ENCODE results near the gene SPARCL1. TPM values are rescaled to one million over a fixed set of nuclear protein-coding genes. Genes with fewer than 3 reads are reported as not detected.

The SPARCL1 gene
- polyA plus RNA-seq, 3 donors: not detected

- intact Hi-C loops (cut with micrococcal nuclease): no loop called here
- Histone ChIP-seq H3K4me1 (ENCODE audit: control insufficient read depth in 1 of 2, insufficient read depth in 2 of 2, low read length in 2 of 2) (no peaks in the 10 kb centered on the region), H3K4me3 (replicated peaks in 1 of 3; ENCODE audit: low read depth in 2 of 3, low read length in 3 of 3) (no peak overlapping the region), H3K9ac (ENCODE audit: insufficient read depth, low read length, poor library complexity, severe bottlenecking) (no peak overlapping the region), H4K20me1 (ENCODE audit: insufficient read depth, low read length) (no peaks in the 10 kb centered on the region), H3K4me2 (replicated peaks; ENCODE audit: extremely low read depth, low read length, poor library complexity, severe bottlenecking) (no peak overlapping the region), H3K27ac (ENCODE audit: low read depth in 1 of 2, low read length in 2 of 2) (no peak overlapping the region), H3K79me2 (ENCODE audit: insufficient read depth, low read length) (no peaks in the 10 kb centered on the region), H3K9me3 (replicated peaks in 1 of 2; ENCODE audit: control insufficient read depth in 1 of 2, insufficient read depth in 1 of 2, low read length in 2 of 2) (no peaks in the 10 kb centered on the region), H2AFZ (ENCODE audit: insufficient read depth, low read depth, low read length, poor library complexity, severe bottlenecking) (no peak overlapping the region), H3K27me3 (ENCODE audit: control insufficient read depth in 2 of 2, insufficient read depth in 2 of 2, low read length in 2 of 2) (no peaks in the 10 kb centered on the region), H3K36me3 (replicated peaks in 1 of 2; ENCODE audit: control insufficient read depth in 1 of 2, insufficient read depth in 2 of 2, low read length in 2 of 2) (no peaks in the 10 kb centered on the region)
- no peak for DNase-seq
- Mint-ChIP-seq H3K4me3 (no peak overlapping the region), H3K4me1 (no peaks in the 10 kb centered on the region), H3K27me3 (ENCODE audit: low read depth in 3 of 3) (peaks cover 0 to 2% (median 2%) of the 10 kb centered on the region in 3 donors), H3K9me3 (peaks cover 2 to 5% (median 3%) of the 10 kb centered on the region in 7 donors), H3K27ac (no peak overlapping the region), H3K36me3 (no peaks in the 10 kb centered on the region)
- TF ChIP-seq CTCF (IDR thresholded peaks at IDR 0.05): no peak
- 90% methylated on average over 1 of the region's 6 CpGs for WGBS (ENCODE audit: insufficient coverage)
Observed at GRCh38 chr4:87541956-87542709, 13.0 kb upstream of the SPARCL1 start.

- Mint-ChIP-seq H3K36me3 (no peaks in the 10 kb centered on the region), H3K27me3 (ENCODE audit: low read depth in 3 of 3) (peaks cover 0 to 2% (median 2%) of the 10 kb centered on the region in 3 donors), H3K9me3 (peaks cover 2 to 7% (median 4%) of the 10 kb centered on the region in 7 donors), H3K27ac (no peak overlapping the region), H3K4me3 (no peak overlapping the region), H3K4me1 (no peaks in the 10 kb centered on the region)
- H3K9ac ChIP-seq (ENCODE audit: insufficient read depth, low read length, poor library complexity, severe bottlenecking): no peak overlapping the region
- no peak overlapping the region for H3K4me2 ChIP-seq (replicated peaks; ENCODE audit: extremely low read depth, low read length, poor library complexity, severe bottlenecking)
- no peaks in the 10 kb centered on the region for H4K20me1 ChIP-seq (ENCODE audit: insufficient read depth, low read length)
- DNase-seq: no peak
- H2AFZ ChIP-seq (ENCODE audit: insufficient read depth, low read depth, low read length, poor library complexity, severe bottlenecking): no peak overlapping the region
- no peak overlapping the region for H3K27ac ChIP-seq (ENCODE audit: low read depth in 1 of 2, low read length in 2 of 2)
- H3K36me3 ChIP-seq (replicated peaks in 1 of 2; ENCODE audit: control insufficient read depth in 1 of 2, insufficient read depth in 2 of 2, low read length in 2 of 2): no peaks in the 10 kb centered on the region
- no peak for TF ChIP-seq CTCF (IDR thresholded peaks at IDR 0.05)
- no peak overlapping the region for H3K4me3 ChIP-seq (replicated peaks in 1 of 3; ENCODE audit: low read depth in 2 of 3, low read length in 3 of 3)
- no peaks in the 10 kb centered on the region for H3K79me2 ChIP-seq (ENCODE audit: insufficient read depth, low read length)
- no peaks in the 10 kb centered on the region for H3K27me3 ChIP-seq (ENCODE audit: control insufficient read depth in 2 of 2, insufficient read depth in 2 of 2, low read length in 2 of 2)
- H3K9me3 ChIP-seq (replicated peaks in 1 of 2; ENCODE audit: control insufficient read depth in 1 of 2, insufficient read depth in 1 of 2, low read length in 2 of 2): no peaks in the 10 kb centered on the region
- H3K4me1 ChIP-seq (ENCODE audit: control insufficient read depth in 1 of 2, insufficient read depth in 2 of 2, low read length in 2 of 2): no peaks in the 10 kb centered on the region
- intact Hi-C loops (cut with micrococcal nuclease): no loop called here
- WGBS (ENCODE audit: insufficient coverage): 0% methylated on average over 1 of the region's 4 CpGs
Observed at GRCh38 chr4:87541521-87541920, 12.3 kb upstream of the SPARCL1 start.

Measured in CD14-positive monocyte (primary cell).